Activated CD4-positive, alpha-beta T cell treated with anti-CD3 and anti-CD28 coated beads, Interleukin-2, amount 50 U/mL, for 24 hours (primary cell): ENCODE results near the gene RET.
"Not testable (repeated sequence)": the region's sequence is repeated elsewhere in the genome, so short reads cannot be mapped to it uniquely, and the experiment has no call there.

Experiments used
- DNase-seq, 2 donors: peaks; one replicate each; pipeline ENCODE4 v3.0.0-alpha.2; 2020; ENCODE audit warnings: low read depth in 1 of 2, low spot score in 1 of 2

RET gene

DNA sequence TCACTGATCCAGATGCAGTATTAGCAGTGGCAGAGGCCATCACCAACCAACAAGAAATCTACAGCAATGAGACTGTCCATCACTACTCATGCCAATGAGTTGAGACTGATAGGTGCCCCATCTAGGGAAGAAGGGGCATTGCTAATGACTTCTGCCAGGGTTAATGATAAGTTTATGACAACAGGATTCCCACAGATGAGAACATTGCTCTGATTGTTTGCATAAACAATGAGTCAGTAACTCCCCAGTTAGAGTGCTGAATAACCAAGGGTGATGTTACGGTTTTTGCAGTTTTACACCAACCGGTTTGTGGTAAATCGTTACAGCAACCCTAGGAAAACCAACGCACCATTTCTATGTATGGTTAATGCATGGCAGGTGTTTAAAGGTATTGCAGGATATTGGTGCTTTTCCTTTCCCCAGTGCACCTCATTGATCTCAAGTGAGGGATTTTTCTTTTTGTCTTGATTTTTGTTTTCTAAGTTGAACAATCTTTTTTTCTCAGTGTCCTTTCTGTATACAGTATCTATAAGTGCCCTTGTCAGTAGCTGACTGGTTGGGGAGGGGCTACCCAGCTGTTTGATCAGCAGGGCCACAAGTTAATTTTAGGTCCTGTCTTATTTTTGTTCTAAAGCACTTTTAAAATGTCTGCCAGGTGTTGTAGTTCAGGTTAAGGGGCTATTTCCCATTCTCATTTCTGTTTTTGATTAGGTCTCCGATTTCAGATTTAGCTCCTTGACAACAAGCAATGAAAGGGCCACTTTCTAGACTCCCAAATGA lies 57.4 kb downstream of the RET start:
- no peak for DNase-seq

DNA sequence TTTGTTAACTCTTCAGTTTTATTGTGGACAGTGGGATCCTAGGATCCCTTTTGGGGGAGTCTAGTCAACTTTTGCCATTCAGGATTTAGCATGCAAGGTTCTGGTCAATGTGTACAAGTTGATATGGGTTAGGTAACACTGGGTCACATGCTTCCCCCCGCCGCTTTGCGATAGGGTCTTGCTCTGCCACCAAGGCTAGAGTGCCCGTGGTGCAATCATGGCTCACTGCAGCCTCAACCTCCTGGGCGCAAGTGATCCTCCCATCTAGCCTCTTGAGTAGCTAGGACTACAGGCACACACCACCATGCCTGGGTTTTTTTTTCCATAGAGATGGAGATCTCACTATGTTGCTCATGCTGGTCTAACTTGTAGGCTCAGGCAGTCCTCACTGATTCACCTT lies 58.2 kb downstream of the RET start:
- DNase-seq = no peak

GRCh38 chr10:43135656-43136055 lies 58.8 kb downstream of the RET start:
- no peak for DNase-seq

DNA sequence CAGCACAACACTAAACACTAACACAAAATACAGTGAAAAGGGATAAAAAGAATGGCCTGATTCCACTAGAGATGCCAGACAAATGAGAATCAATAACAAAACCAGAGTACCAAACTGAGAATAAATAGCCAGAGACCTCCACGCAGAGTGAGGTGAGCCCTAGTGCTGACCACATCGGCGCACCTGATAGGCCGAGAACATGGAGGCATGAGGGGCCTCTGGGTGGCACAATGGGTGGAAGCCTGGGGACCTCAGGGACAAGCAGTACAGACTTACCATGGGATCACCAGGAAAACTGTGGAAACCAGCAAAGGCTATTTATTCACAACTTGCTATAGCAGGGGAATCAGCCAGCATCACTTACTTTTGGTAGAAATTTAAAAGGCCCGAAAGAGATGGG lies 59.6 kb downstream of the RET start:
- no peak for DNase-seq

DNA sequence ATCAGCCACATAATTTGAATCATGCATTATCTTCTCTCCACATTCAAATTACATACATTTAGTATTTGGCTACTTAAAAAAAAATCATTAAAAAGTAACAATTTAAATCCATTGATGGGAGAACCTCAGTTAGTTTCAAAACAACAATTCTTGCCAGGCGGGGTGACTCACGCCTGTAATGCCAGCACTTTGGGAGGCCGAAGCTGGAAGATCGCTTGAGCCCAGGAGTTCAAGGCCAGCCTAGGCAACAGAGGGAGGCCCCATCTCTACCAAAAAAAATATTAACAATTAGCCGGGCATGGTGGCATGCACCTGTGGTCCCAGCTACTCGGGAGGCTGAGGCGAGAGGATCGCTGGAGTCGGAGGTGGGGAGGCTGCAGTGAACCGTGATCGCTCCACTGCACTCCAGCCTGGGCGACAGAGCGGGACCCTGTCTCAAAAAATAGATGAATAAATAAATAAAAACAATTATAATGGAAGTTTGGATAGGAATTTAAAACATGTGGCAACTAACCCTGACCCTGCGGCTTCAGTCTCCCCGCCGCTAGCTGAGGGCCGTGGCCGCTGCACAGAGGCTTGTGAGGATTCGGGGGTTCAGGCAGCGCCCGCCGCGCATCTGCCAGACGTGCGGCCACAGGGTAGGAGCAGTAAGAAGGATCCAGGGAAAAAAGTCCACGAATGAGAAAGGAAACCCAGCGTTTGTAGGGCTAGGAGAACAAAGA lies 60.3 kb downstream of the RET start:
- DNase-seq = no peak

DNA sequence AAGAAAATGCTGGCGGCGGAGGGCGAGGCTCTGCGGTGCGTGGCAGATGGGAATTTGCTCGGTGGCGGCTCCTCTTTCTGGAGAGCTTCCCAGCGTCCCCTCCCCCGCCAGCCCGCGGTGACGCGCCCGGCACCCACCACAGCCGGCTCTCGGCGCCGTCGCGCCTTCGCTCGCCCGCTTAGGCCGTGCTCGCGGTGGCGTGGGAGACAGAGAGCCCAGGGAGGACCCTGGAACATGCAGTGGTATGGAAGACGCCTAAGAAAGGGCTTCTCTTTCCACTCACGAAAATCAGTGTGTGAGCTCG lies 60.8 kb downstream of the RET start:
- DNase-seq = no peak

DNA sequence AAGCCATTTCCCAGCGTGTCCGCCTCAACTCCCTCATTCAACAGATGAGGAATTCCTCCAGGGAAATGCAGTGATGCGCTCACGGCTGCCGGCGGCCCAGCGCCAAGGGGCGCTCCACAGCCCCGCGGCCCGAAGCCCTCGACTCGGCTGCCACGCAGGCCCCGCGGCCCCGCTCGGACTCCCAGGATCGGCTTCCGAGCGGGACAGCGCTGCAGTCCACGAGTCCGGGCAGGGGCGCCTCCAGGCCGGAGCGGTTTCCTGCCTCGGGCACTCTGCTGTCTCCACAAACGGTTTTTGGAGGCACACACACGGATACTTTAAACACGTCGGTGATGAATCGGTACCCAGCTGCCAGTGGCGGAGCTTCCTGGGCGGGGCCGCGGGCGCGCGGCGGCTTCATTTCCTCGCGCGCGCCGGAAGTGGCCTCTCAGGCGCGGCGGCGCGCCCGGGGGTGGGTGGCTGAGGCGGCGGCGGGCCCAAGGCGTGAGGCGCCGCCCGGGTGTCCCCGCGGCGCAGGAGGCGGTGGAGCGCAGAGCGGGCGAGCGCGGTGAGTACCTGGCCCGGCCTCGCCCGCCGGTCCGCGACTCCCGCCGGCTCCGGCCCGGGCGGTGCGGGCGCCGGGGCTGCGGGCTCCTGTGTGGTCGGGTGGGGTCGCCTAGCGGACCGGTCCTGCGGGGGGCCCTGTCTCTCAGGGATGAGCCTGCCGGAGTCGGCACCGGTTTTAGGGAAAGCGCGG lies 61.3 kb downstream of the RET start, which contains the start of gene CSGALNACT2:
Gene CSGALNACT2, plus strand, starts transcription at position 425 of the 736 bp plus-strand sequence. CDS start 16,705 bp downstream, outside the sequence.
- DNase-seq = peak; percentile 71 to 77

DNA sequence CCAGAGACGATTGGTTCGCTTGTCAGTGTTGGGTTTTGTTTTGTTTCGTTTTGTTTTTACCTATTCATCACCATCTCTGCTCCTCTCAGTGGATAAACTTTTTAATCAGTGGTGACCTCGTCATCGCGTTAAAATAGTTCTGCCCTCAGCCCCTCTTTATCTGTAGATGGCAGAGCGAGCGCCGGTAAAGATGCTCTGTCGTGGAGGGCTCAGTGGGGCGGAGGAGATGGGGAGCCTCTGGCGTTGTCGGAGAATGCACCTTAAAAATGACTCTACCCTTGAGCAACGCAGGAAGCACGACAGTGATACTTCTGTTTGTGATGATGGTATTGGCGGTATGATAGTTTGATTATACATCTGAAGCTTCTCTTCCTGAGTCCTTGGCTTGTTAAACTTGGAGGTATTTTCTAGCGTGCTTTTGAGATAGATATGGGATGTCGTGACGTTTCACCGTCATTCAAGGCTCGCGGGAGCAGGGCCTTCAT lies 61.9 kb downstream of the RET start:
- peak in 1 of 2 donors; percentile 44 for DNase-seq

DNA sequence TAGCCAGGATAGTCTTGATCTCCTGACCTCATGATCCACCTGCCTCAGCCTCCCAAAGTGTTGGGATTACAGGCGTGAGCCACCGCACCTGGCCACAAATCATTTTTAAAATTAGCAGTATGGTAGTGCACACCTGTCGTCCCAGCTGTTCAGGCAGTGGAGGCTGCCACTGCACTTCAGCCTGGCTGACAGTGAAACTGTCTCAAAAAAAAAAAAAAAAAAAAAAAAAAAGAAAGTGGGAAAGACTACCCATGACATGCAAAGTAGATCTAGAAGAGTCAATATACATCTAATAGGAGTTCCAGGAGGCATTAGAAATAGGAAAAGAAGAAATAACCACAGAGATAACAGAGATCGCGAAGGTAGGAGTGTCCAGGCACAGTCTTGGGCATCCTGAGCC lies 64.6 kb downstream of the RET start:
- no peak for DNase-seq

- no peak for DNase-seq
These were observed 68.4 kb downstream of the RET start for GRCh38 chr10:43145311-43145710.

DNA sequence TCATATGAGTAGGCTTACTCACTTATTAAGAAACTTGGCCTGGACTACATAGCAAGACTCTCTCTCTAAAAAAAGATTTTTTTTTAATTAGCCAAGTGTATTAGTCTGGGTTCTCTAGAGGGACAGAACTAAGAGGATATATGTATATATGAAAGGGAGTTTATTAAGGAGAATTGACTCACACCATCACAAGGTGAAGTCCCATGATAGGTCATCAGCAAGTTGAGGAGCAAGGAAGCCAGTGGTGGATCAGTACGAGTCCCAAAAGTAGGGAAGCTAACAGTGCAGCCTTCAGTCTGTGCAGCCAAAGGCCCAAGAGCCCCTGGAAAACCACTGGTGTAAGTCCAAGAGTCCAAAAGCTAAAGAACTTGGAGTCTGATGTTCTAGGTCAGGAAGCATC lies 69.1 kb downstream of the RET start:
- not testable (repeated sequence) for DNase-seq

GRCh38 chr10:43151371-43151770 lies 74.5 kb downstream of the RET start:
- DNase-seq = no peak

GRCh38 chr10:43153901-43154300 lies 77.0 kb downstream of the RET start:
- DNase-seq = no peak

DNA sequence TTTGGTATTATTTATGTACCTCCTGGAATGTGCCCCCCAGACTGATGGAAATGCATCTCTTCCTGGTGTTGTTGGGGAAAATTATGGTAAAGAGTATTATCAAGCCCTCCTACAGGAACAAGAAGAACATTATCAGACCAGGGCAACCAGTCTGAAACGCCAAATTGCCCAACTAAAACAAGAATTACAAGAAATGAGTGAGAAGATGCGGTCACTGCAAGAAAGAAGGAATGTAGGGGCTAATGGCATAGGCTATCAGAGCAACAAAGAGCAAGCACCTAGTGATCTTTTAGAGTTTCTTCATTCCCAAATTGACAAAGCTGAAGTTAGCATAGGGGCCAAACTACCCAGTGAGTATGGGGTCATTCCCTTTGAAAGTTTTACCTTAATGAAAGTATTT lies 78.4 kb downstream of the RET start:
- no peak for DNase-seq

DNA sequence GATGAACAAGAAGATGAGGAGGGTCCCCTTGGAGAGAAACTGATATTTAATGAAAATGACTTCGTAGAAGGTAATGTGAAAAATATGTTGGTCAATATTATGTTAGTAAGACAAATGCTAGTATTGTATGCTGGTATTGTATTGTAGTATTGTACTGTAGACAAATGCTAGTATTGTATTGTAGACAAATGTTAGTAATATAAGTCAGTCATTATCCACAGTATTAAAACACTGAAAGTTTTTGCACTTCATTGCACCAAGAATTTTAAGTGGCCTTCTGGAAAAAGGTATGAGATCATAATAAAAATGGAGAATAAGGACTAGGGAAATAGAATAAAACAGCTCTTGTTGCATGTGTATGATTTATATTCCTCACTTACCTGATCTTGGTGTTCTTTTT lies 78.9 kb downstream of the RET start:
- DNase-seq = no peak

- no peak for DNase-seq
These were observed 79.9 kb downstream of the RET start for GRCh38 chr10:43156590-43157341.

GRCh38 chr10:43158636-43159035 lies 81.8 kb downstream of the RET start:
- no peak for DNase-seq

DNA sequence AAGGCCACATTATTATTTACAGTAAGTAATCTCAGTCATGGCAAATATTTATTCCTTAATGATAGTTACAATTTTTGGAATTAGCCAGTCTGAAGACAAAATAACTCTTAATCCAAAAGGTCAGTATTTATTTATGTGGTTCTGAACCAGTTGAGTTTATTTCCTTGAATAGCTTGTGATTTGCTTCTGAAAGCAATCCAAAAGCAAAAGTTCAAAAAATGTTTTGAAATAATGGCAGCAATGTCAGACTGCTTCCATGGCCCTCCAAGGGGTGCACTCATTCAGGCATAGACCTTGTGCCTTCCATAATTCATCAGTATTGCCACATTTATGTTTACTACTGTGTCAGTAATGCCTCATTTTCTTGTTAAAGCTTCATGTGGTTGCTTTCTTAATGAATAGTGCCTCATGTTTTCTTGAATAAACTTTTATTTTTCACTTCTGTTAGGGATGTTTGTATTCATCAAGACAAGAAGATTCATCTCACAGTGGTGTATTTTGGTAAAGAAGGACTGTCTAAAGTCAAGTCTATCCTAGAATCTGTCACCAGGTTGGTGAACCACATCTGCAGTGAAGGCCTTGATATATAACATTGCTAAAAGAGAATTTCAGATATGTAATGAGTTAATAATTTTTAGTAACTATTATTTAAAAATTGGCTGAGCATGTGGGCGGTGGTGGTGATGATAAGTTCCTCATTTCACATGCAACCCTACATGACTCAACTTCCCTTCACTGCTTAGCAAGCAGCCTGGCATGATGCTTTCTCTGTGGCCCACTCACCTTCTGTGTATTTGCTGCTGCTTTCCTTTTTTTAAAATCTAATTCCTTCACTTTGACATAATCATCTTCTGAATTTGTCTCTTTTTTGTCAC lies 83.4 kb downstream of the RET start:
- peak in 1 of 2 donors; percentile 26 for DNase-seq

DNA sequence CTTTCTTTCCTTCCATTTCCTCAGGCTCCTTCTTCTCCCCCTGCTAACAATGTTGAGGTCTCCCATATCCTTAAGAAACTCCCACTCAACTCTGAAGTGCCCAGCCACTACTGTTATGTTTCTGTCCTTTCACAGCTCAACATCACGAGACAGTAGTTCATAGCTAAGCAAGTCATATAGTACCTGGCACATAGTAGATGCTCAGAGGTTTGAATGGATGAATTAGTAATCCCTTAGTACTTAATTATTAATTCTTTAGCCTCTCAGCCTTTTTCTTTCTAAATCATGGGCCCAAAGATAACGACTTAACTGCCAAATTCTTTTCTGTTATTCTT lies 84.0 kb downstream of the RET start:
- no peak for DNase-seq

- no peak for DNase-seq
These were observed 85.7 kb downstream of the RET start for GRCh38 chr10:43162604-43163003.
